Effector memory CD4-positive, alpha-beta T cell (primary cell): Measurements from ENCODE around the gene OPRD1.

Experiments used
- DNase-seq, 3 donors: peaks; one replicate each; pipeline ENCODE4 v3.0.0-alpha.2; 2020
- H3K27ac ChIP-seq: 2 replicates; pipeline ENCODE4 v1.7.0; 2013; ENCODE audit warnings: mild to moderate bottlenecking, low read length, moderate library complexity; ENCODE audit not compliant: insufficient read depth, poor library complexity, severe bottlenecking
- H3K27me3 ChIP-seq: replicated peaks from 2 replicates; pipeline ENCODE4 v1.7.0; 2013; ENCODE audit warnings: mild to moderate bottlenecking, low read length; ENCODE audit not compliant: insufficient read depth, control insufficient read depth, poor library complexity, severe bottlenecking
- H3K36me3 ChIP-seq: 2 replicates; pipeline ENCODE4 v1.7.0; 2013; ENCODE audit warnings: mild to moderate bottlenecking, low read length, moderate library complexity; ENCODE audit not compliant: control insufficient read depth, insufficient read depth
- H3K4me1 ChIP-seq: 2 replicates; pipeline ENCODE4 v1.7.0; 2013; ENCODE audit warnings: low read length, mild to moderate bottlenecking; ENCODE audit not compliant: control insufficient read depth, insufficient read depth, poor library complexity, severe bottlenecking
- H3K4me3 ChIP-seq: 2 replicates; pipeline ENCODE4 v1.7.0; 2013; ENCODE audit warnings: low read length, low read depth, mild to moderate bottlenecking; ENCODE audit not compliant: insufficient read depth, poor library complexity, severe bottlenecking
- H3K9me3 ChIP-seq: 2 replicates; pipeline ENCODE4 v1.7.0; 2013; ENCODE audit warnings: mild to moderate bottlenecking, low read length, moderate library complexity; ENCODE audit not compliant: control insufficient read depth

Gene OPRD1

GRCh38 chr1:28889357-28889756, 77.4 kb downstream of the OPRD1 start:
- Histone ChIP-seq H3K4me3 (no peak overlapping the region), H3K36me3 (no peaks in the 10 kb centered on the region), H3K27ac (no peak overlapping the region), H3K9me3 (no peaks in the 10 kb centered on the region), H3K4me1 (peaks cover 40% of the 10 kb centered on the region), H3K27me3 (no peaks in the 10 kb centered on the region)
- no peak for DNase-seq

- no peak for DNase-seq
- no peaks in the 10 kb centered on the region for H3K27me3 ChIP-seq
- H3K27ac ChIP-seq = no peak overlapping the region
Observed at GRCh38 chr1:28890435-28890834, 78.5 kb downstream of the OPRD1 start.

GRCh38 chr1:28890836-28891235, 78.9 kb downstream of the OPRD1 start:
- Histone ChIP-seq H3K36me3 (no peaks in the 10 kb centered on the region), H3K4me1 (peaks cover 28% of the 10 kb centered on the region), H3K9me3 (no peaks in the 10 kb centered on the region), H3K4me3 (no peak overlapping the region), H3K27me3 (no peaks in the 10 kb centered on the region), H3K27ac (no peak overlapping the region)
- no peak for DNase-seq

More at GRCh38 chr1:28890435-28890834, 78.5 kb downstream of the OPRD1 start:
- H3K36me3 ChIP-seq = no peaks in the 10 kb centered on the region
- H3K4me1 ChIP-seq = peaks cover 32% of the 10 kb centered on the region
- H3K9me3 ChIP-seq = no peaks in the 10 kb centered on the region
- H3K4me3 ChIP-seq = no peak overlapping the region

- H3K36me3 ChIP-seq = no peaks in the 10 kb centered on the region
- no peaks in the 10 kb centered on the region for H3K9me3 ChIP-seq
- H3K27me3 ChIP-seq = no peaks in the 10 kb centered on the region
- DNase-seq = no peak
- H3K4me1 ChIP-seq = peaks cover 24% of the 10 kb centered on the region
- no peak overlapping the region for H3K4me3 ChIP-seq
- H3K27ac ChIP-seq = no peak overlapping the region
Observed at GRCh38 chr1:28891256-28891655, 79.3 kb downstream of the OPRD1 start.

GRCh38 chr1:28893403-28894102, 81.6 kb downstream of the OPRD1 start:
- Histone ChIP-seq H3K27me3 (no peaks in the 10 kb centered on the region), H3K36me3 (no peaks in the 10 kb centered on the region), H3K4me3 (no peak overlapping the region), H3K4me1 (peaks cover 7% of the 10 kb centered on the region), H3K9me3 (no peaks in the 10 kb centered on the region), H3K27ac (no peak overlapping the region)
- DNase-seq = no peak

GRCh38 chr1:28894785-28895184, 82.8 kb downstream of the OPRD1 start:
- DNase-seq = no peak
- Histone ChIP-seq H3K27me3 (no peaks in the 10 kb centered on the region), H3K9me3 (no peaks in the 10 kb centered on the region), H3K36me3 (no peaks in the 10 kb centered on the region), H3K4me1 (no peaks in the 10 kb centered on the region), H3K27ac (no peak overlapping the region), H3K4me3 (no peak overlapping the region)

GRCh38 chr1:28895896-28896608, 84.1 kb downstream of the OPRD1 start:
- Histone ChIP-seq H3K4me3 (no peak overlapping the region), H3K4me1 (no peaks in the 10 kb centered on the region), H3K27ac (no peak overlapping the region), H3K9me3 (no peaks in the 10 kb centered on the region), H3K27me3 (no peaks in the 10 kb centered on the region), H3K36me3 (no peaks in the 10 kb centered on the region)
- no peak for DNase-seq

GRCh38 chr1:28896609-28896986, 84.6 kb downstream of the OPRD1 start:
- H3K4me1 ChIP-seq = no peaks in the 10 kb centered on the region
- DNase-seq = no peak
- no peaks in the 10 kb centered on the region for H3K27me3 ChIP-seq
- no peaks in the 10 kb centered on the region for H3K36me3 ChIP-seq
- H3K4me3 ChIP-seq = no peak overlapping the region
- H3K27ac ChIP-seq = no peak overlapping the region
- no peaks in the 10 kb centered on the region for H3K9me3 ChIP-seq

- Histone ChIP-seq H3K27me3 (no peaks in the 10 kb centered on the region), H3K27ac (no peak overlapping the region), H3K9me3 (no peaks in the 10 kb centered on the region), H3K36me3 (no peaks in the 10 kb centered on the region), H3K4me1 (no peaks in the 10 kb centered on the region), H3K4me3 (no peak overlapping the region)
- no peak for DNase-seq
Observed at GRCh38 chr1:28897789-28898188, 85.8 kb downstream of the OPRD1 start.

GRCh38 chr1:28898405-28898881, 86.5 kb downstream of the OPRD1 start:
- Histone ChIP-seq H3K27ac (no peak overlapping the region), H3K27me3 (no peaks in the 10 kb centered on the region), H3K9me3 (no peaks in the 10 kb centered on the region), H3K36me3 (no peaks in the 10 kb centered on the region), H3K4me1 (no peaks in the 10 kb centered on the region), H3K4me3 (no peak overlapping the region)
- no peak for DNase-seq
